OCI-LY3 (cell line): Measurements from ENCODE around the gene TBX1.

ENCODE experiments used
- H2AFZ ChIP-seq: fragments of 200-600, 300-600 bp; shearing (Covaris generic); 2 replicates; pipeline ENCODE4 v1.6.0; 2014; ENCODE audit warnings: antibody characterized with exemption, low read depth, low read length
- H3K27ac ChIP-seq: fragments of 200-600, 300-600 bp; sonication (generic); 2 replicates; pipeline ENCODE4 v1.5.1; 2014; ENCODE audit warnings: mild to moderate bottlenecking, low read length, moderate library complexity, mixed read lengths
- H3K27me3 ChIP-seq: fragments of 200-600, 300-600 bp; sonication (generic); 2 replicates; pipeline ENCODE4 v1.6.1; 2014; ENCODE audit warnings: low read depth, low read length, mixed read lengths
- H3K36me3 ChIP-seq: fragments of 200-600, 300-600 bp; sonication (generic); replicated peaks from 2 replicates; pipeline ENCODE3; 2014; ENCODE audit warnings: low read depth, low read length, mixed read lengths
- H3K4me1 ChIP-seq: fragments of 300-600, 200-600 bp; sonication (generic); 2 replicates; pipeline ENCODE4 v1.6.1; 2014; ENCODE audit warnings: low read length, mixed read lengths
- H3K4me2 ChIP-seq: fragments of 200-600, 300-600 bp; sonication (generic); 2 replicates; pipeline ENCODE4 v1.6.1; 2014; ENCODE audit warnings: low read length, mixed read lengths
- H3K4me3 ChIP-seq: fragments of 300-600, 200-600 bp; sonication (generic); 2 replicates; pipeline ENCODE4 v1.5.1; 2014; ENCODE audit warnings: antibody characterized with exemption, mild to moderate bottlenecking, low read length, moderate library complexity
- H3K79me2 ChIP-seq: fragments of 300-600, 200-600 bp; shearing (Covaris generic); 2 replicates; pipeline ENCODE4 v1.6.1; 2014; ENCODE audit warnings: mild to moderate bottlenecking, low read length, mixed read lengths
- H3K9ac ChIP-seq: fragments of 300-600, 200-600 bp; shearing (Covaris generic); 2 replicates; pipeline ENCODE4 v1.6.0; 2014; ENCODE audit warnings: mild to moderate bottlenecking, low read length, moderate library complexity
- H3K9me3 ChIP-seq: fragments of 200-600, 300-600 bp; shearing (Covaris generic); 2 replicates; pipeline ENCODE4 v1.6.1; 2014; ENCODE audit warnings: low read length, mixed read lengths; ENCODE audit not compliant: insufficient read depth
- H4K20me1 ChIP-seq: fragments of 200-600, 300-600 bp; sonication (generic); 2 replicates; pipeline ENCODE4 v1.6.1; 2016; ENCODE audit warnings: low read length, mixed read lengths; ENCODE audit not compliant: insufficient read depth
- CTCF ChIP-seq: fragments of 200-600, 300-600 bp; sonication (generic); IDR thresholded peaks from 2 replicates; pipeline ENCODE4 v1.5.1; 2014; ENCODE audit warnings: antibody characterized with exemption, low read length, low read depth
- EZH2phosphoT487 ChIP-seq: fragments of 200-600 bp; shearing (Covaris generic); IDR thresholded peaks from 2 replicates; pipeline ENCODE4 v1.6.1; 2018; ENCODE audit warnings: antibody characterized with exemption, mixed run types, low read depth

TBX1 gene

GRCh38 chr22:19748139-19748538, 12.4 kb upstream of the TBX1 start:
- Histone ChIP-seq H3K4me1 (no peaks in the 10 kb centered on the region), H3K9me3 (no peaks in the 10 kb centered on the region), H3K4me2 (no peak overlapping the region), H2AFZ (no peak overlapping the region), H3K9ac (no peak overlapping the region), H3K27me3 (peaks cover 18% of the 10 kb centered on the region), H4K20me1 (no peaks in the 10 kb centered on the region), H3K79me2 (no peaks in the 10 kb centered on the region), H3K36me3 (no peaks in the 10 kb centered on the region), H3K27ac (no peak overlapping the region), H3K4me3 (no peak overlapping the region)
- TF ChIP-seq CTCF: no peak
- no peak for TF ChIP-seq EZH2phosphoT487

GRCh38 chr22:19748991-19749664, 11.4 kb upstream of the TBX1 start:
- no peak overlapping the region for H3K27ac ChIP-seq
- no peaks in the 10 kb centered on the region for H3K4me1 ChIP-seq
- no peak overlapping the region for H3K4me2 ChIP-seq
- no peaks in the 10 kb centered on the region for H3K79me2 ChIP-seq
- H3K36me3 ChIP-seq: no peaks in the 10 kb centered on the region
- peaks cover 18% of the 10 kb centered on the region for H3K27me3 ChIP-seq
- no peaks in the 10 kb centered on the region for H3K9me3 ChIP-seq
- no peak for TF ChIP-seq CTCF
- TF ChIP-seq EZH2phosphoT487: no peak
- H4K20me1 ChIP-seq: no peaks in the 10 kb centered on the region
- H3K9ac ChIP-seq: no peak overlapping the region
- no peak overlapping the region for H2AFZ ChIP-seq
- H3K4me3 ChIP-seq: no peak overlapping the region

- Histone ChIP-seq H3K9ac (no peak overlapping the region), H3K27ac (no peak overlapping the region), H3K4me2 (no peak overlapping the region), H3K4me3 (no peak overlapping the region), H3K36me3 (no peaks in the 10 kb centered on the region), H4K20me1 (no peaks in the 10 kb centered on the region), H3K9me3 (no peaks in the 10 kb centered on the region), H3K27me3 (peaks cover 18% of the 10 kb centered on the region), H3K79me2 (no peaks in the 10 kb centered on the region), H2AFZ (no peak overlapping the region), H3K4me1 (no peaks in the 10 kb centered on the region)
- TF ChIP-seq EZH2phosphoT487 (no peak), CTCF (no peak)
Measured at GRCh38 chr22:19749876-19750275, 10.7 kb upstream of the TBX1 start.

GRCh38 chr22:19750507-19751490, 9.8 kb upstream of the TBX1 start:
- H3K4me3 ChIP-seq: no peak overlapping the region
- no peaks in the 10 kb centered on the region for H3K79me2 ChIP-seq
- no peaks in the 10 kb centered on the region for H3K9me3 ChIP-seq
- H3K27ac ChIP-seq: no peak overlapping the region
- no peaks in the 10 kb centered on the region for H3K4me1 ChIP-seq
- TF ChIP-seq CTCF (no peak), EZH2phosphoT487 (no peak)
- H3K36me3 ChIP-seq: no peaks in the 10 kb centered on the region
- H3K4me2 ChIP-seq: no peak overlapping the region
- H3K9ac ChIP-seq: no peak overlapping the region
- peaks cover 18% of the 10 kb centered on the region for H3K27me3 ChIP-seq
- H2AFZ ChIP-seq: no peak overlapping the region
- H4K20me1 ChIP-seq: no peaks in the 10 kb centered on the region
